Limb (tissue), 2 donors: Measurements from ENCODE around the gene PPP1R1B.
A peak's percentile ranks its signal among the peaks of the same experiment; 100 is the strongest.

Experiments
- DNase-seq, 2 donors: peaks; one replicate each; pipeline ENCODE4 v3.0.0-alpha.2; 2016; ENCODE audit errors: extremely low spot score in 2 of 2

PPP1R1B gene

GRCh38 chr17:39666601-39667261 is 40.0 kb downstream of the PPP1R1B start:
- DNase-seq: no peak

- DNase-seq: peak in 1 of 2 donors; percentile 55
These were observed 40.7 kb downstream of the PPP1R1B start for GRCh38 chr17:39667262-39667944.

- DNase-seq: peak in 1 of 2 donors; percentile 83
These were observed 41.5 kb downstream of the PPP1R1B start, which contains the start of gene PNMT for GRCh38 chr17:39667945-39668924. PNMT (plus strand) TSS chr17:39668453; CDS start chr17:39668476, 23 bp downstream.

- DNase-seq: no peak
These were observed 43.4 kb downstream of the PPP1R1B start for GRCh38 chr17:39669897-39670735.

GRCh38 chr17:39670746-39671145 is 44.0 kb downstream of the PPP1R1B start:
- no peak for DNase-seq

GRCh38 chr17:39671651-39672521 is 45.1 kb downstream of the PPP1R1B start:
- DNase-seq: no peak

GRCh38 chr17:39672522-39673334 is 46.0 kb downstream of the PPP1R1B start:
- no peak for DNase-seq

GRCh38 chr17:39673335-39674081 is 46.8 kb downstream of the PPP1R1B start:
- no peak for DNase-seq

- DNase-seq: no peak
These were observed 47.4 kb downstream of the PPP1R1B start for GRCh38 chr17:39674179-39674578.

GRCh38 chr17:39674702-39675389 is 48.1 kb downstream of the PPP1R1B start:
- DNase-seq: no peak

- DNase-seq: no peak
These were observed 48.8 kb downstream of the PPP1R1B start for GRCh38 chr17:39675390-39676082.

GRCh38 chr17:39676198-39676819 is 49.6 kb downstream of the PPP1R1B start:
- DNase-seq: no peak

- no peak for DNase-seq
These were observed 50.3 kb downstream of the PPP1R1B start for GRCh38 chr17:39677072-39677471.

- peak; percentile 65 to 74 for DNase-seq
These were observed 51.0 kb downstream of the PPP1R1B start for GRCh38 chr17:39677542-39678339.

- DNase-seq: no peak
These were observed 51.8 kb downstream of the PPP1R1B start for GRCh38 chr17:39678340-39679116.
